Uterus (tissue), 2 donors: ENCODE measurements around the gene NKAPD1.
"Not testable (repeated sequence)": the region's sequence is repeated elsewhere in the genome, so short reads cannot be mapped to it uniquely, and the experiment has no call there.

Experiments used
- POLR2A ChIP-seq, 2 donors: fragments of 450-650 bp; IDR thresholded peaks; one replicate each; pipeline ENCODE4 v1.6.1; 2016; ENCODE audit warnings: antibody characterized with exemption in 2 of 2, mild to moderate bottlenecking in 1 of 2, moderate library complexity in 1 of 2
- TF ChIP-seq, protein P1 (sequence below), 4 experiments: fragments of 200-600 bp in 2 of 4; fragments of 450-650 bp in 2 of 4; sonication (generic) in 2 of 4; IDR thresholded peaks; one replicate each; pipeline ENCODE4 v1.5.1; 2016 to 2019; ENCODE audit warnings: antibody characterized with exemption in 4 of 4, mild to moderate bottlenecking in 2 of 4, moderate library complexity in 1 of 4

DNA sequence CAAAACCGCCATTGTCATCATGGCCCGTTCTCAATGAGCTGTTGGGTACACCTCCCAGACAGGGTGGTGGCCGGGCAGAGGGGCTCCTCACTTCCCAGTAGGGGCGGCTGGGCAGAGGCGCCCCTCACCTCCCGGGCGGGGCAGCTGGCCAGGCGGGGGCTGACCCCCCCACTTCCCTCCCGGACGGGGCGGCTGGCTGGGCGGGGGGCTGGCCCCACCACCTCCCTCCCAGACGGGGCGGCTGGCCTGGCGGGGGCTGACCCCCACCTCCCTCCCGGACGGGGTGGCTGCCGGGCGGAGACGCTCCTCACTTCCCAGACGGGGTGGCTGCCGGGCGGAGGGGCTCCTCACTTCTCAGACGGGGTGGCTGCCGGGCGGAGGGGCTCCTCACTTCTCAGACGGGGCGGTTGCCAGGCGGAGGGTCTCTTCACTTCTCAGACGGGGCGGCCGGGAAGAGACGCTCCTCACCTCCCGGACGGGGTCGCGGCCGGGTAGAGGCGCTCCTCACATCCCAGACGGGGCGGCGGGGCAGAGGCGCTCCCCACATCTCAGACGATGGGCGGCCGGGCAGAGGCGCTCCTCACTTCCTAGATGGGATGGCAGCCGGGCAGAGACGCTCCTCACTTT lies 47.2 kb upstream of the NKAPD1 start:
- TF ChIP-seq POLR2A (IDR thresholded peaks at IDR 0.05) = not testable (repeated sequence)
- TF ChIP-seq, protein P1, sequence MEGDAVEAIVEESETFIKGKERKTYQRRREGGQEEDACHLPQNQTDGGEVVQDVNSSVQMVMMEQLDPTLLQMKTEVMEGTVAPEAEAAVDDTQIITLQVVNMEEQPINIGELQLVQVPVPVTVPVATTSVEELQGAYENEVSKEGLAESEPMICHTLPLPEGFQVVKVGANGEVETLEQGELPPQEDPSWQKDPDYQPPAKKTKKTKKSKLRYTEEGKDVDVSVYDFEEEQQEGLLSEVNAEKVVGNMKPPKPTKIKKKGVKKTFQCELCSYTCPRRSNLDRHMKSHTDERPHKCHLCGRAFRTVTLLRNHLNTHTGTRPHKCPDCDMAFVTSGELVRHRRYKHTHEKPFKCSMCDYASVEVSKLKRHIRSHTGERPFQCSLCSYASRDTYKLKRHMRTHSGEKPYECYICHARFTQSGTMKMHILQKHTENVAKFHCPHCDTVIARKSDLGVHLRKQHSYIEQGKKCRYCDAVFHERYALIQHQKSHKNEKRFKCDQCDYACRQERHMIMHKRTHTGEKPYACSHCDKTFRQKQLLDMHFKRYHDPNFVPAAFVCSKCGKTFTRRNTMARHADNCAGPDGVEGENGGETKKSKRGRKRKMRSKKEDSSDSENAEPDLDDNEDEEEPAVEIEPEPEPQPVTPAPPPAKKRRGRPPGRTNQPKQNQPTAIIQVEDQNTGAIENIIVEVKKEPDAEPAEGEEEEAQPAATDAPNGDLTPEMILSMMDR (IDR thresholded peaks at IDR 0.05) = not testable (repeated sequence)
